ENCODE data around the gene SLC37A1.

DNA sequence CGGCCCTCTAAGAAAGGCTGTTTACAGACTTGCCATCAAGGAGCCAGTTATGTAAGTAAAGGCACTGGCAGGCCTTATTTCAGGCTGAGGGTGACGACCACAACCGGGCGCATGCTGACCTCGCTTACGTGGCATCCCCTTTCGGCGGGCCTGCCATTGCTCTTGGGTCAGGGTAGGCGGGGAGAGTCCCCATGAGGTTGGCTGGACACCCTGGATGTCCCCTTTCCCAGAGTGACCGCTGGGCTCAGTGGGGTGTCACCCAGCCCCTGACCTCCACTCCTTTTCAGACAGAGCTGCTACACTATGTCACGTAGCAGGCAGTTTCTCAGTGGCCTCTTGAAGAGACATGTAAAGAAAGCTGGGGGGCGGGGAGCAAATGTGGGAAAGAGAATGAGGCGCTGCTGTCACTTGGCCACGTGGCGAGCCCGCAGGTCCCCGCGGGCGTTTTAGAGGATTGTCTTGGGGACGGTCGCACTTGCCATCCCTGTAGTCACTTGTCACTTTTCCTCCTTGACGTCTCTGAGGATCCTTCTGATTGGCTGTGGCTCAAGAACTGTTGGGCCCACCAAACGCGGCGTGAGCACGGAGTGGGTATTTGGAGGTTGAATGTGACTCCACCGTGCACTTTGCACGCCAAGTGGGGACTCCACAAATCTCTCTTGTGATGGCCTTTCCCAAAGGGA, 42.2 kb downstream of the SLC37A1 start:
- TF ChIP-seq, protein P1, sequence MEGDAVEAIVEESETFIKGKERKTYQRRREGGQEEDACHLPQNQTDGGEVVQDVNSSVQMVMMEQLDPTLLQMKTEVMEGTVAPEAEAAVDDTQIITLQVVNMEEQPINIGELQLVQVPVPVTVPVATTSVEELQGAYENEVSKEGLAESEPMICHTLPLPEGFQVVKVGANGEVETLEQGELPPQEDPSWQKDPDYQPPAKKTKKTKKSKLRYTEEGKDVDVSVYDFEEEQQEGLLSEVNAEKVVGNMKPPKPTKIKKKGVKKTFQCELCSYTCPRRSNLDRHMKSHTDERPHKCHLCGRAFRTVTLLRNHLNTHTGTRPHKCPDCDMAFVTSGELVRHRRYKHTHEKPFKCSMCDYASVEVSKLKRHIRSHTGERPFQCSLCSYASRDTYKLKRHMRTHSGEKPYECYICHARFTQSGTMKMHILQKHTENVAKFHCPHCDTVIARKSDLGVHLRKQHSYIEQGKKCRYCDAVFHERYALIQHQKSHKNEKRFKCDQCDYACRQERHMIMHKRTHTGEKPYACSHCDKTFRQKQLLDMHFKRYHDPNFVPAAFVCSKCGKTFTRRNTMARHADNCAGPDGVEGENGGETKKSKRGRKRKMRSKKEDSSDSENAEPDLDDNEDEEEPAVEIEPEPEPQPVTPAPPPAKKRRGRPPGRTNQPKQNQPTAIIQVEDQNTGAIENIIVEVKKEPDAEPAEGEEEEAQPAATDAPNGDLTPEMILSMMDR (conservative IDR thresholded peaks at IDR 0.05; ENCODE audit: low read depth, low read length): no peak
- no peak for TF ChIP-seq EZH2 (IDR thresholded peaks at IDR 0.05; ENCODE audit: borderline replicate concordance, low read depth, low read length, poor library complexity, severe bottlenecking)

Data from A673 (cell line).